ENCODE results near the gene GPR139. TPM values are rescaled to one million over a fixed set of nuclear protein-coding genes. Genes with fewer than 3 reads are reported as not detected.

Gene GPR139
- polyA plus RNA-seq, 1 donor: 0.07 TPM

GRCh38 chr16:20089246-20089965 is 15.7 kb upstream of the GPR139 start:
- no peak overlapping the region for H3K27ac ChIP-seq (ENCODE audit: low read length)
- WGBS (ENCODE audit: insufficient coverage, low lambda C conversion rate): 67% methylated on average over 2 of the region's 3 CpGs

GRCh38 chr16:20084624-20085226 is 11.0 kb upstream of the GPR139 start:
- Histone ChIP-seq H3K9me3 (ENCODE audit: control insufficient read depth, low read depth, low read length) (no peaks in the 10 kb centered on the region), H3K4me1 (ENCODE audit: control insufficient read depth, insufficient read depth, low read length) (no peaks in the 10 kb centered on the region), H3K27me3 (ENCODE audit: control insufficient read depth, insufficient read depth, low read length) (peaks cover 6% of the 10 kb centered on the region), H3K27ac (ENCODE audit: low read length) (no peak overlapping the region), H3K36me3 (ENCODE audit: control insufficient read depth, insufficient read depth, low read length) (no peaks in the 10 kb centered on the region), H3K4me3 (ENCODE audit: low read length) (no peak overlapping the region)
- no peak for DNase-seq
- no CpG with 5 or more reads among the region's 6 CpGs for WGBS (ENCODE audit: insufficient coverage, low lambda C conversion rate)

More at GRCh38 chr16:20089246-20089965, 15.7 kb upstream of the GPR139 start:
- Histone ChIP-seq H3K9me3 (ENCODE audit: control insufficient read depth, low read depth, low read length) (no peaks in the 10 kb centered on the region), H3K4me1 (ENCODE audit: control insufficient read depth, insufficient read depth, low read length) (no peaks in the 10 kb centered on the region), H3K4me3 (ENCODE audit: low read length) (no peak overlapping the region), H3K27me3 (ENCODE audit: control insufficient read depth, insufficient read depth, low read length) (peaks cover 4% of the 10 kb centered on the region), H3K36me3 (ENCODE audit: control insufficient read depth, insufficient read depth, low read length) (no peaks in the 10 kb centered on the region)
- DNase-seq: no peak

GRCh38 chr16:20079106-20079505 is 5.4 kb upstream of the GPR139 start:
- Histone ChIP-seq H3K4me3 (ENCODE audit: low read length) (no peak overlapping the region), H3K27ac (ENCODE audit: low read length) (no peak overlapping the region), H3K27me3 (ENCODE audit: control insufficient read depth, insufficient read depth, low read length) (peaks cover 31% of the 10 kb centered on the region), H3K4me1 (ENCODE audit: control insufficient read depth, insufficient read depth, low read length) (no peaks in the 10 kb centered on the region), H3K9me3 (ENCODE audit: control insufficient read depth, low read depth, low read length) (no peaks in the 10 kb centered on the region), H3K36me3 (ENCODE audit: control insufficient read depth, insufficient read depth, low read length) (no peaks in the 10 kb centered on the region)
- 76% methylated on average over 3 of the region's 4 CpGs for WGBS (ENCODE audit: insufficient coverage, low lambda C conversion rate)
- DNase-seq: no peak

GRCh38 chr16:20075243-20075642 is 1.6 kb upstream of the GPR139 start:
- no peaks in the 10 kb centered on the region for H3K36me3 ChIP-seq (ENCODE audit: control insufficient read depth, insufficient read depth, low read length)
- H3K9me3 ChIP-seq (ENCODE audit: control insufficient read depth, low read depth, low read length): no peaks in the 10 kb centered on the region
- H3K4me1 ChIP-seq (ENCODE audit: control insufficient read depth, insufficient read depth, low read length): no peaks in the 10 kb centered on the region
- H3K27me3 ChIP-seq (ENCODE audit: control insufficient read depth, insufficient read depth, low read length): peaks cover 62% of the 10 kb centered on the region
- DNase-seq: no peak
- H3K27ac ChIP-seq (ENCODE audit: low read length): no peak overlapping the region
- WGBS (ENCODE audit: insufficient coverage, low lambda C conversion rate): no CpG with 5 or more reads among the region's 4 CpGs
- no peak overlapping the region for H3K4me3 ChIP-seq (ENCODE audit: low read length)

GRCh38 chr16:20074099-20074991 is 655 bp upstream of the GPR139 start:
- Histone ChIP-seq H3K4me1 (ENCODE audit: control insufficient read depth, insufficient read depth, low read length) (no peaks in the 10 kb centered on the region), H3K9me3 (ENCODE audit: control insufficient read depth, low read depth, low read length) (no peaks in the 10 kb centered on the region), H3K27ac (ENCODE audit: low read length) (no peak overlapping the region), H3K36me3 (ENCODE audit: control insufficient read depth, insufficient read depth, low read length) (no peaks in the 10 kb centered on the region), H3K4me3 (ENCODE audit: low read length) (no peak overlapping the region), H3K27me3 (ENCODE audit: control insufficient read depth, insufficient read depth, low read length) (peaks cover 66% of the 10 kb centered on the region)
- no peak for DNase-seq
- WGBS (ENCODE audit: insufficient coverage, low lambda C conversion rate): no CpG with 5 or more reads among the region's 34 CpGs

- Histone ChIP-seq H3K9me3 (ENCODE audit: control insufficient read depth, low read depth, low read length) (no peaks in the 10 kb centered on the region), H3K4me3 (ENCODE audit: low read length) (no peak overlapping the region), H3K27me3 (ENCODE audit: control insufficient read depth, insufficient read depth, low read length) (peaks cover 66% of the 10 kb centered on the region), H3K36me3 (ENCODE audit: control insufficient read depth, insufficient read depth, low read length) (no peaks in the 10 kb centered on the region), H3K4me1 (ENCODE audit: control insufficient read depth, insufficient read depth, low read length) (no peaks in the 10 kb centered on the region), H3K27ac (ENCODE audit: low read length) (no peak overlapping the region)
- DNase-seq: no peak
- no CpG with 5 or more reads among the region's 11 CpGs for WGBS (ENCODE audit: insufficient coverage, low lambda C conversion rate)
Observed at GRCh38 chr16:20072874-20073202, 852 bp downstream of the GPR139 start.

GRCh38 chr16:20072146-20072873 is 1.4 kb downstream of the GPR139 start:
- WGBS (ENCODE audit: insufficient coverage, low lambda C conversion rate): no CpG with 5 or more reads among the region's 11 CpGs

GRCh38 chr16:20064931-20065330 is 8.8 kb downstream of the GPR139 start:
- H3K27ac ChIP-seq (ENCODE audit: low read length): no peak overlapping the region
- no peak for DNase-seq
- H3K4me3 ChIP-seq (ENCODE audit: low read length): no peak overlapping the region
- no peaks in the 10 kb centered on the region for H3K9me3 ChIP-seq (ENCODE audit: control insufficient read depth, low read depth, low read length)
- no peaks in the 10 kb centered on the region for H3K4me1 ChIP-seq (ENCODE audit: control insufficient read depth, insufficient read depth, low read length)
- 80% methylated on average over 1 of the region's 2 CpGs for WGBS (ENCODE audit: insufficient coverage, low lambda C conversion rate)
- H3K27me3 ChIP-seq (ENCODE audit: control insufficient read depth, insufficient read depth, low read length): peaks cover 4% of the 10 kb centered on the region
- no peaks in the 10 kb centered on the region for H3K36me3 ChIP-seq (ENCODE audit: control insufficient read depth, insufficient read depth, low read length)

More at GRCh38 chr16:20072146-20072873, 1.4 kb downstream of the GPR139 start:
- no peak for DNase-seq
- H3K27ac ChIP-seq (ENCODE audit: low read length): no peak overlapping the region
- H3K4me1 ChIP-seq (ENCODE audit: control insufficient read depth, insufficient read depth, low read length): no peaks in the 10 kb centered on the region
- peaks cover 66% of the 10 kb centered on the region for H3K27me3 ChIP-seq (ENCODE audit: control insufficient read depth, insufficient read depth, low read length)
- H3K4me3 ChIP-seq (ENCODE audit: low read length): no peak overlapping the region
- no peaks in the 10 kb centered on the region for H3K36me3 ChIP-seq (ENCODE audit: control insufficient read depth, insufficient read depth, low read length)
- H3K9me3 ChIP-seq (ENCODE audit: control insufficient read depth, low read depth, low read length): no peaks in the 10 kb centered on the region

GRCh38 chr16:20064520-20064919 is 9.2 kb downstream of the GPR139 start:
- no peaks in the 10 kb centered on the region for H3K4me1 ChIP-seq (ENCODE audit: control insufficient read depth, insufficient read depth, low read length)
- no peaks in the 10 kb centered on the region for H3K9me3 ChIP-seq (ENCODE audit: control insufficient read depth, low read depth, low read length)
- no peak overlapping the region for H3K27ac ChIP-seq (ENCODE audit: low read length)
- no peaks in the 10 kb centered on the region for H3K36me3 ChIP-seq (ENCODE audit: control insufficient read depth, insufficient read depth, low read length)
- no peaks in the 10 kb centered on the region for H3K27me3 ChIP-seq (ENCODE audit: control insufficient read depth, insufficient read depth, low read length)
- no peak overlapping the region for H3K4me3 ChIP-seq (ENCODE audit: low read length)
- 100% methylated on average over 1 of the region's 4 CpGs for WGBS (ENCODE audit: insufficient coverage, low lambda C conversion rate)
- DNase-seq: no peak

- no peak for DNase-seq
- no peaks in the 10 kb centered on the region for H3K9me3 ChIP-seq (ENCODE audit: control insufficient read depth, low read depth, low read length)
- no peak overlapping the region for H3K4me3 ChIP-seq (ENCODE audit: low read length)
- H3K27me3 ChIP-seq (ENCODE audit: control insufficient read depth, insufficient read depth, low read length): no peaks in the 10 kb centered on the region
- H3K27ac ChIP-seq (ENCODE audit: low read length): no peak overlapping the region
- H3K36me3 ChIP-seq (ENCODE audit: control insufficient read depth, insufficient read depth, low read length): no peaks in the 10 kb centered on the region
- no CpG with 5 or more reads among the region's 3 CpGs for WGBS (ENCODE audit: insufficient coverage, low lambda C conversion rate)
- no peaks in the 10 kb centered on the region for H3K4me1 ChIP-seq (ENCODE audit: control insufficient read depth, insufficient read depth, low read length)
Observed at GRCh38 chr16:20061132-20061531, 12.6 kb downstream of the GPR139 start.
